CD4-positive, alpha-beta T cell treated with Interleukin-15 for 1 hour (primary cell): ENCODE measurements around the gene IL13RA1.
"Not testable (repeated sequence)": the region's sequence is repeated elsewhere in the genome, so short reads cannot be mapped to it uniquely, and the experiment has no call there.

Experiments used
- DNase-seq: peaks from one replicate; pipeline ENCODE4 v3.0.0-alpha.2; 2020

Gene IL13RA1

GRCh38 chrX:118726887-118727685, at the start of gene IL13RA1:
TSS of gene IL13RA1 (plus strand) at chrX:118727606. CDS start at chrX:118727639, 33 bp downstream.
- DNase-seq, result peak; percentile 28

- DNase-seq, result no peak
These were observed 48.1 kb upstream of the IL13RA1 start for GRCh38 chrX:118679290-118679689.

- no peak for DNase-seq
These were observed 45.0 kb upstream of the IL13RA1 start for GRCh38 chrX:118682258-118683014.

- no peak for DNase-seq
These were observed 42.0 kb upstream of the IL13RA1 start for GRCh38 chrX:118685393-118685792.

GRCh38 chrX:118688935-118689334, 38.5 kb upstream of the IL13RA1 start:
- no peak for DNase-seq

GRCh38 chrX:118693843-118694242, 33.6 kb upstream of the IL13RA1 start:
- DNase-seq, result no peak

GRCh38 chrX:118694638-118695037, 32.8 kb upstream of the IL13RA1 start:
- DNase-seq, result no peak

- peak; percentile 40 for DNase-seq
These were observed 28.8 kb upstream of the IL13RA1 start for GRCh38 chrX:118698516-118699170.

GRCh38 chrX:118702741-118703140, 24.7 kb upstream of the IL13RA1 start:
- DNase-seq, result no peak

- DNase-seq, result no peak
These were observed 20.7 kb upstream of the IL13RA1 start for GRCh38 chrX:118706681-118707080.

GRCh38 chrX:118714521-118714920, 12.9 kb upstream of the IL13RA1 start:
- DNase-seq, result no peak

- DNase-seq, result not testable (repeated sequence)
These were observed 11.5 kb upstream of the IL13RA1 start for GRCh38 chrX:118715917-118716316.

- not testable (repeated sequence) for DNase-seq
These were observed 10.6 kb upstream of the IL13RA1 start for GRCh38 chrX:118716833-118717232.

- DNase-seq, result peak; percentile 23
These were observed 9.6 kb upstream of the IL13RA1 start for GRCh38 chrX:118717678-118718391.

GRCh38 chrX:118718737-118719136, 8.7 kb upstream of the IL13RA1 start:
- no peak for DNase-seq

GRCh38 chrX:118720058-118720707, 7.2 kb upstream of the IL13RA1 start:
- DNase-seq, result no peak

- no peak for DNase-seq
These were observed 4.0 kb upstream of the IL13RA1 start for GRCh38 chrX:118723376-118723775.

- DNase-seq, result no peak
These were observed 3.0 kb upstream of the IL13RA1 start for GRCh38 chrX:118724365-118724764.

- no peak for DNase-seq
These were observed 2.6 kb upstream of the IL13RA1 start for GRCh38 chrX:118724775-118725174.

- no peak for DNase-seq
These were observed 1.0 kb upstream of the IL13RA1 start for GRCh38 chrX:118726396-118726795.

GRCh38 chrX:118727686-118728339, 407 bp downstream of the IL13RA1 start:
- no peak for DNase-seq
